ENCODE data around the gene MUSTN1. TPM values are rescaled to one million over a fixed set of nuclear protein-coding genes. Genes with fewer than 3 reads are reported as not detected.

Gene MUSTN1
- total RNA-seq, 1 donor from 2014 or later = not detected

DNA sequence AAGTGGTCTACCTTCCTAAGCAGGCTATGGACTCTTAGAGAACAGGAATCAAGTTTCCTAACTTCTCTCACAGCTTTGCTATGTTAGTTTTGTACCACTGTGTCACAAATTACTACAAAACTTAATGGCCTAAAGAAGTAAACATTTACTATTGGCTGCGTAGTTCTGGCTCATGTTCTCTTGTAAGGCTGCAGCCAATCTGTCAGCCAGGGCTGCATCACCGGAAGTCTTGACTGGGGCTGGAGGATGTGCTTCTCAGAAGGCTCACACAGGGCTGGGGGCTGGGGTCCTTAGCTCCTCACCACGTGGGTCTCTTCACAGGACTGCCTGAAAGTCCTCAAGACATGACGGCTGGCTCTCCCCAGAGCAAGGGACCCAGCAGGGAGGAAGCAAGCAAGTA lies 47.1 kb upstream of the MUSTN1 start:
- Mint-ChIP-seq H3K4me3 (ENCODE audit: unreplicated experiment) (no peak overlapping the region), H3K27ac (ENCODE audit: unreplicated experiment) (no peak overlapping the region), H3K27me3 (ENCODE audit: low read depth, unreplicated experiment) (peaks cover 3% of the 10 kb centered on the region), H3K9me3 (ENCODE audit: unreplicated experiment) (peaks cover 7% of the 10 kb centered on the region), H3K4me1 (ENCODE audit: low read depth, unreplicated experiment) (no peaks in the 10 kb centered on the region), H3K36me3 (ENCODE audit: low read depth, unreplicated experiment) (peaks cover 22% of the 10 kb centered on the region)
- Histone ChIP-seq H3K9me3 (ENCODE audit: insufficient read depth, low read depth, low read length) (no peaks in the 10 kb centered on the region), H3K36me3 (ENCODE audit: insufficient read depth, low read length) (no peaks in the 10 kb centered on the region), H3K27me3 (ENCODE audit: insufficient read depth, low read length) (no peaks in the 10 kb centered on the region), H4K20me1 (ENCODE audit: insufficient read depth, low read length) (peaks cover 12% of the 10 kb centered on the region), H3K27ac (ENCODE audit: low read depth, low read length) (no peak overlapping the region), H3K9ac (ENCODE audit: low read length) (no peak overlapping the region), H3K4me2 (ENCODE audit: low read length) (no peak overlapping the region), H2AFZ (ENCODE audit: low read depth, low read length) (no peak overlapping the region), H3K4me1 (ENCODE audit: insufficient read depth, low read length) (no peaks in the 10 kb centered on the region), H3K4me3 (ENCODE audit: insufficient read depth, low read depth, low read length) (no peak overlapping the region), H3K79me2 (ENCODE audit: insufficient read depth, low read length) (peaks cover 12% of the 10 kb centered on the region)
- no peak for FAIRE-seq
- DNase-seq (ENCODE audit: low read depth) = no peak
- TF ChIP-seq, protein P1, sequence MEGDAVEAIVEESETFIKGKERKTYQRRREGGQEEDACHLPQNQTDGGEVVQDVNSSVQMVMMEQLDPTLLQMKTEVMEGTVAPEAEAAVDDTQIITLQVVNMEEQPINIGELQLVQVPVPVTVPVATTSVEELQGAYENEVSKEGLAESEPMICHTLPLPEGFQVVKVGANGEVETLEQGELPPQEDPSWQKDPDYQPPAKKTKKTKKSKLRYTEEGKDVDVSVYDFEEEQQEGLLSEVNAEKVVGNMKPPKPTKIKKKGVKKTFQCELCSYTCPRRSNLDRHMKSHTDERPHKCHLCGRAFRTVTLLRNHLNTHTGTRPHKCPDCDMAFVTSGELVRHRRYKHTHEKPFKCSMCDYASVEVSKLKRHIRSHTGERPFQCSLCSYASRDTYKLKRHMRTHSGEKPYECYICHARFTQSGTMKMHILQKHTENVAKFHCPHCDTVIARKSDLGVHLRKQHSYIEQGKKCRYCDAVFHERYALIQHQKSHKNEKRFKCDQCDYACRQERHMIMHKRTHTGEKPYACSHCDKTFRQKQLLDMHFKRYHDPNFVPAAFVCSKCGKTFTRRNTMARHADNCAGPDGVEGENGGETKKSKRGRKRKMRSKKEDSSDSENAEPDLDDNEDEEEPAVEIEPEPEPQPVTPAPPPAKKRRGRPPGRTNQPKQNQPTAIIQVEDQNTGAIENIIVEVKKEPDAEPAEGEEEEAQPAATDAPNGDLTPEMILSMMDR (IDR thresholded peaks at IDR 0.05; ENCODE audit: insufficient read depth, low read depth, low read length) = no peak
- TF ChIP-seq EZH2 (IDR thresholded peaks at IDR 0.05; ENCODE audit: insufficient read depth, low read length) = no peak

DNA sequence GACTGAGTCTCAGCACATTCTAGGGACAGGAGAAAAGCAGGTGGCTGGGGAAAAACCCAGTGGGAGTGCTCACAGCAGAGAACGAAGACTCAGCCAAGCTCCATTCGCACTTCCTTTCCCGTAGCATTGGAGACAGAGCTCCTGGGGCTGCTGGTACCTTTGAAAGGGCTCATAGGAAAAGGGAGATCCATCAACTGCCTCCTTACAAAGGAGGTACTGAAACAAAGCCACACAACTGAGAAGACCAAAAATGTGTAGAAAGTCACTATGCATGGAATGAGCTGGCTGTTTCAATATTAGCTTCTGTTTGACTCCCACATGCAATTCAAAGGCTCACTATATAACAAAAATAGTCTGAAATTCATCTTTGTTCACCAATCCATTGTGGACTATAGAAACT lies 45.7 kb upstream of the MUSTN1 start:
- Mint-ChIP-seq H3K4me1 (ENCODE audit: low read depth, unreplicated experiment) (no peaks in the 10 kb centered on the region), H3K27ac (ENCODE audit: unreplicated experiment) (no peak overlapping the region), H3K4me3 (ENCODE audit: unreplicated experiment) (no peak overlapping the region), H3K36me3 (ENCODE audit: low read depth, unreplicated experiment) (peaks cover 16% of the 10 kb centered on the region), H3K27me3 (ENCODE audit: low read depth, unreplicated experiment) (peaks cover 3% of the 10 kb centered on the region), H3K9me3 (ENCODE audit: unreplicated experiment) (peaks cover 7% of the 10 kb centered on the region)
- TF ChIP-seq, protein P1 (IDR thresholded peaks at IDR 0.05; ENCODE audit: insufficient read depth, low read depth, low read length) = no peak
- TF ChIP-seq EZH2 (IDR thresholded peaks at IDR 0.05; ENCODE audit: insufficient read depth, low read length) = no peak
- H3K27me3 ChIP-seq (ENCODE audit: insufficient read depth, low read length) = no peaks in the 10 kb centered on the region
- no peaks in the 10 kb centered on the region for H3K4me1 ChIP-seq (ENCODE audit: insufficient read depth, low read length)
- no peak for FAIRE-seq
- H3K27ac ChIP-seq (ENCODE audit: low read depth, low read length) = no peak overlapping the region
- H3K9ac ChIP-seq (ENCODE audit: low read length) = no peak overlapping the region
- no peak overlapping the region for H2AFZ ChIP-seq (ENCODE audit: low read depth, low read length)
- H3K4me3 ChIP-seq (ENCODE audit: insufficient read depth, low read depth, low read length) = no peak overlapping the region
- H3K9me3 ChIP-seq (ENCODE audit: insufficient read depth, low read depth, low read length) = no peaks in the 10 kb centered on the region
- H4K20me1 ChIP-seq (ENCODE audit: insufficient read depth, low read length) = peaks cover 21% of the 10 kb centered on the region
- DNase-seq (ENCODE audit: low read depth) = no peak
- no peaks in the 10 kb centered on the region for H3K36me3 ChIP-seq (ENCODE audit: insufficient read depth, low read length)
- H3K79me2 ChIP-seq (ENCODE audit: insufficient read depth, low read length) = peaks cover 6% of the 10 kb centered on the region
- H3K4me2 ChIP-seq (ENCODE audit: low read length) = no peak overlapping the region

DNA sequence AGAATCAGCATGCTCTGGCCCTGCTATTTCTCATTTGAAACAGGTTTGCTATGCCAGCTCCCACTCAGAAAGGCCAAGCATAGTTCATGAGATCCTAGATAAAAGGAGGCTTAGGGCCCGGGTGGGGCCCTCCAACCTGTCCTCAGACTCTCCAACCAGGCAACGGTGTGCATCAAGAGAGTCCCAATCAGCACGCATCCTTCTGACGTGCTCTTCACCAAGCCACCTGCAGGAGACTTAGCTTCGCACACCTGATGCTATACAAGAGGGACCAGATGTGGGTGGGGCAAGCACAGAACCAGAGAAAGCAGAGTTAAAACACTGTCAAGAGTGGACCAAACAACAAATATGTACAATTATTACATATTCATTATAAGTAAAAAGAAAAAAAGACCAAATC lies 45.2 kb upstream of the MUSTN1 start:
- no peak overlapping the region for H3K4me3 Mint-ChIP-seq (ENCODE audit: unreplicated experiment)
- H3K4me2 ChIP-seq (ENCODE audit: low read length) = no peak overlapping the region
- TF ChIP-seq, protein P1 (IDR thresholded peaks at IDR 0.05; ENCODE audit: insufficient read depth, low read depth, low read length) = no peak
- no peak for TF ChIP-seq EZH2 (IDR thresholded peaks at IDR 0.05; ENCODE audit: insufficient read depth, low read length)
- peaks cover 11% of the 10 kb centered on the region for H3K36me3 Mint-ChIP-seq (ENCODE audit: low read depth, unreplicated experiment)
- peaks cover 8% of the 10 kb centered on the region for H3K79me2 ChIP-seq (ENCODE audit: insufficient read depth, low read length)
- H3K27me3 ChIP-seq (ENCODE audit: insufficient read depth, low read length) = no peaks in the 10 kb centered on the region
- H3K4me1 Mint-ChIP-seq (ENCODE audit: low read depth, unreplicated experiment) = peaks cover 3% of the 10 kb centered on the region
- H3K4me3 ChIP-seq (ENCODE audit: insufficient read depth, low read depth, low read length) = no peak overlapping the region
- H3K27me3 Mint-ChIP-seq (ENCODE audit: low read depth, unreplicated experiment) = peaks cover 3% of the 10 kb centered on the region
- no peaks in the 10 kb centered on the region for H3K36me3 ChIP-seq (ENCODE audit: insufficient read depth, low read length)
- peaks cover 25% of the 10 kb centered on the region for H4K20me1 ChIP-seq (ENCODE audit: insufficient read depth, low read length)
- DNase-seq (ENCODE audit: low read depth) = no peak
- peaks cover 4% of the 10 kb centered on the region for H3K9me3 Mint-ChIP-seq (ENCODE audit: unreplicated experiment)
- H2AFZ ChIP-seq (ENCODE audit: low read depth, low read length) = no peak overlapping the region
- no peak for FAIRE-seq
- H3K27ac Mint-ChIP-seq (ENCODE audit: unreplicated experiment) = no peak overlapping the region
- H3K27ac ChIP-seq (ENCODE audit: low read depth, low read length) = no peak overlapping the region
- no peaks in the 10 kb centered on the region for H3K9me3 ChIP-seq (ENCODE audit: insufficient read depth, low read depth, low read length)
- no peak overlapping the region for H3K9ac ChIP-seq (ENCODE audit: low read length)
- no peaks in the 10 kb centered on the region for H3K4me1 ChIP-seq (ENCODE audit: insufficient read depth, low read length)
